ENCODE results near the gene ADAM19.

DNA sequence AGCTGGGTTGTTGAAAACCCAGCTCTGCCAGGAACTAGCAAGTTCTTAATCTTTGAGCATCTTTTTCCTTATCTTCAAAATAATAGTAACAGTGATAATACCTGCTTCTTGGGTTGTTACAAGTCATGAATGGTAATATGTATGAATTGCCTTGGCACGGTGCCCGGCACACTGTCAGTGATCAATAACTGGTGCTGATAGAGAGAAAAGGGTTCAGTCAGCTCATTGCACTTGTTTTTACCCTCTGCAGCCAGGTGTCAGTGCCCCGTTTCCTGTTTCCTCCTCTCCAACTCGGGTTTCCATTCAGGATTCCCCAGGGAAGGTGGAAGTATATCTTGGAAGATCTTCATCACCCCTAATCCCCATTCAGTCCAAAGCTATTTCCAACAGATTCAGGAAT is 131.4 kb downstream of the ADAM19 start:
- no peak for TF ChIP-seq POLR2AphosphoS5 (IDR thresholded peaks at IDR 0.05; ENCODE audit: low read depth, low read length)
- TF ChIP-seq, protein P1, sequence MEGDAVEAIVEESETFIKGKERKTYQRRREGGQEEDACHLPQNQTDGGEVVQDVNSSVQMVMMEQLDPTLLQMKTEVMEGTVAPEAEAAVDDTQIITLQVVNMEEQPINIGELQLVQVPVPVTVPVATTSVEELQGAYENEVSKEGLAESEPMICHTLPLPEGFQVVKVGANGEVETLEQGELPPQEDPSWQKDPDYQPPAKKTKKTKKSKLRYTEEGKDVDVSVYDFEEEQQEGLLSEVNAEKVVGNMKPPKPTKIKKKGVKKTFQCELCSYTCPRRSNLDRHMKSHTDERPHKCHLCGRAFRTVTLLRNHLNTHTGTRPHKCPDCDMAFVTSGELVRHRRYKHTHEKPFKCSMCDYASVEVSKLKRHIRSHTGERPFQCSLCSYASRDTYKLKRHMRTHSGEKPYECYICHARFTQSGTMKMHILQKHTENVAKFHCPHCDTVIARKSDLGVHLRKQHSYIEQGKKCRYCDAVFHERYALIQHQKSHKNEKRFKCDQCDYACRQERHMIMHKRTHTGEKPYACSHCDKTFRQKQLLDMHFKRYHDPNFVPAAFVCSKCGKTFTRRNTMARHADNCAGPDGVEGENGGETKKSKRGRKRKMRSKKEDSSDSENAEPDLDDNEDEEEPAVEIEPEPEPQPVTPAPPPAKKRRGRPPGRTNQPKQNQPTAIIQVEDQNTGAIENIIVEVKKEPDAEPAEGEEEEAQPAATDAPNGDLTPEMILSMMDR (IDR thresholded peaks at IDR 0.05), result no peak
- TF ChIP-seq, protein P2, sequence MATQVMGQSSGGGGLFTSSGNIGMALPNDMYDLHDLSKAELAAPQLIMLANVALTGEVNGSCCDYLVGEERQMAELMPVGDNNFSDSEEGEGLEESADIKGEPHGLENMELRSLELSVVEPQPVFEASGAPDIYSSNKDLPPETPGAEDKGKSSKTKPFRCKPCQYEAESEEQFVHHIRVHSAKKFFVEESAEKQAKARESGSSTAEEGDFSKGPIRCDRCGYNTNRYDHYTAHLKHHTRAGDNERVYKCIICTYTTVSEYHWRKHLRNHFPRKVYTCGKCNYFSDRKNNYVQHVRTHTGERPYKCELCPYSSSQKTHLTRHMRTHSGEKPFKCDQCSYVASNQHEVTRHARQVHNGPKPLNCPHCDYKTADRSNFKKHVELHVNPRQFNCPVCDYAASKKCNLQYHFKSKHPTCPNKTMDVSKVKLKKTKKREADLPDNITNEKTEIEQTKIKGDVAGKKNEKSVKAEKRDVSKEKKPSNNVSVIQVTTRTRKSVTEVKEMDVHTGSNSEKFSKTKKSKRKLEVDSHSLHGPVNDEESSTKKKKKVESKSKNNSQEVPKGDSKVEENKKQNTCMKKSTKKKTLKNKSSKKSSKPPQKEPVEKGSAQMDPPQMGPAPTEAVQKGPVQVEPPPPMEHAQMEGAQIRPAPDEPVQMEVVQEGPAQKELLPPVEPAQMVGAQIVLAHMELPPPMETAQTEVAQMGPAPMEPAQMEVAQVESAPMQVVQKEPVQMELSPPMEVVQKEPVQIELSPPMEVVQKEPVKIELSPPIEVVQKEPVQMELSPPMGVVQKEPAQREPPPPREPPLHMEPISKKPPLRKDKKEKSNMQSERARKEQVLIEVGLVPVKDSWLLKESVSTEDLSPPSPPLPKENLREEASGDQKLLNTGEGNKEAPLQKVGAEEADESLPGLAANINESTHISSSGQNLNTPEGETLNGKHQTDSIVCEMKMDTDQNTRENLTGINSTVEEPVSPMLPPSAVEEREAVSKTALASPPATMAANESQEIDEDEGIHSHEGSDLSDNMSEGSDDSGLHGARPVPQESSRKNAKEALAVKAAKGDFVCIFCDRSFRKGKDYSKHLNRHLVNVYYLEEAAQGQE (IDR thresholded peaks at IDR 0.05; ENCODE audit: insufficient read depth in 1 of 2, low read depth in 2 of 2, low read length in 1 of 2), result no peak

Data from Panc1 (cell line).